Heart left ventricle (tissue), 13 donors: ENCODE data around the gene IGF1R.

Experiments used
- POLR2A ChIP-seq, 2 donors: fragments of 450-650 bp; IDR thresholded peaks; one replicate each; pipeline ENCODE4 v1.6.1; 2017; ENCODE audit warnings: antibody characterized with exemption in 2 of 2, mild to moderate bottlenecking in 2 of 2, moderate library complexity in 2 of 2
- TF ChIP-seq, protein P1 (sequence below), 12 donors: fragments of 200-600 bp; sonication (generic) in 4 of 12; IDR thresholded peaks; one replicate each; pipeline versions ENCODE4 v1.5.0 to v1.8.0; 2018 to 2022; ENCODE audit warnings: antibody characterized with exemption in 12 of 12, mild to moderate bottlenecking in 5 of 12
- donor health status: ischemic (EF 13 %, LVEDD 7.1; RV severe dilation, severe dysfunction).
- donor health status: DM: no; HTN: yes; CAD: no.
- donor health status: DM: no; HTN: no; CAD: no.
- donor health status: ischemic (EF 25% LVEDD 6.9; RV normal size, moderate dysfunction).
- donor health status: ischemic (EF 25% LVEDD 5.7; RV mildly dilated, moderate dysfunction).
- donor health status: ischemic (EF 35%, LVEDD 5.7; RV mildly dilated, moderate dysfunction).
- donor health status: nonischemic (EF 11% LVEDD 7.7; RV severe dilation, severe dysfunction).
- donor health status: DM: yes; HTN: yes; CAD: no.
- donor health status: PGD.
- donor health status: ischemic (EF 29% LVEDD 5.4; RV normal size, mild dysfunction).
- donor health status: nonischemic (EF 23%, LVEDD 6.1; RV moderate dilation, normal function).

DNA sequence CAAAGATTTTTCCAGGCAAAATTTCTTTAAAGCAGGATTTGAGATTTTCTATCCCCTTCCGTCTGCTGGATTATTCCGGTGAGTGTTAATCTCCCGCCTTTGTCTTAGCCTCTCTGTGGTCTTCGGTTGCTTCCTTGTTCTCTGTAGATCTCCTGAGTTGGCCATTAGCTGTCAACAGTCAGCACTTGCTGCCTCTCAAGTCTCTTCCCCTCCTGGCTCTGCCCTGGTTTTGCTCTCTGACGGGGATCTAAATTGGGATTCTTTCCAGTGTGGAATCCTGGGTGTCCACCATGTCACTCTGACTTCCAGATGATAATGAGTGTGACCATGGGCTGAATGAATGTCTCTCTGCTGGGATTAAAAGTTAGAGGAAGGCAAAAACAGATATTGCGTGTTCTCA is 121.5 kb downstream of the IGF1R start:
- TF ChIP-seq, protein P1, sequence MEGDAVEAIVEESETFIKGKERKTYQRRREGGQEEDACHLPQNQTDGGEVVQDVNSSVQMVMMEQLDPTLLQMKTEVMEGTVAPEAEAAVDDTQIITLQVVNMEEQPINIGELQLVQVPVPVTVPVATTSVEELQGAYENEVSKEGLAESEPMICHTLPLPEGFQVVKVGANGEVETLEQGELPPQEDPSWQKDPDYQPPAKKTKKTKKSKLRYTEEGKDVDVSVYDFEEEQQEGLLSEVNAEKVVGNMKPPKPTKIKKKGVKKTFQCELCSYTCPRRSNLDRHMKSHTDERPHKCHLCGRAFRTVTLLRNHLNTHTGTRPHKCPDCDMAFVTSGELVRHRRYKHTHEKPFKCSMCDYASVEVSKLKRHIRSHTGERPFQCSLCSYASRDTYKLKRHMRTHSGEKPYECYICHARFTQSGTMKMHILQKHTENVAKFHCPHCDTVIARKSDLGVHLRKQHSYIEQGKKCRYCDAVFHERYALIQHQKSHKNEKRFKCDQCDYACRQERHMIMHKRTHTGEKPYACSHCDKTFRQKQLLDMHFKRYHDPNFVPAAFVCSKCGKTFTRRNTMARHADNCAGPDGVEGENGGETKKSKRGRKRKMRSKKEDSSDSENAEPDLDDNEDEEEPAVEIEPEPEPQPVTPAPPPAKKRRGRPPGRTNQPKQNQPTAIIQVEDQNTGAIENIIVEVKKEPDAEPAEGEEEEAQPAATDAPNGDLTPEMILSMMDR (IDR thresholded peaks at IDR 0.05), result no peak
- no peak for TF ChIP-seq POLR2A (IDR thresholded peaks at IDR 0.05)
